ENCODE measurements around the gene RHCE. TPM values are rescaled to one million over a fixed set of nuclear protein-coding genes. Genes with fewer than 3 reads are reported as not detected.

Gene RHCE
- total RNA-seq, 3 donors from 2014 or later: 0.32 to 0.66 TPM; not detected in 1

DNA sequence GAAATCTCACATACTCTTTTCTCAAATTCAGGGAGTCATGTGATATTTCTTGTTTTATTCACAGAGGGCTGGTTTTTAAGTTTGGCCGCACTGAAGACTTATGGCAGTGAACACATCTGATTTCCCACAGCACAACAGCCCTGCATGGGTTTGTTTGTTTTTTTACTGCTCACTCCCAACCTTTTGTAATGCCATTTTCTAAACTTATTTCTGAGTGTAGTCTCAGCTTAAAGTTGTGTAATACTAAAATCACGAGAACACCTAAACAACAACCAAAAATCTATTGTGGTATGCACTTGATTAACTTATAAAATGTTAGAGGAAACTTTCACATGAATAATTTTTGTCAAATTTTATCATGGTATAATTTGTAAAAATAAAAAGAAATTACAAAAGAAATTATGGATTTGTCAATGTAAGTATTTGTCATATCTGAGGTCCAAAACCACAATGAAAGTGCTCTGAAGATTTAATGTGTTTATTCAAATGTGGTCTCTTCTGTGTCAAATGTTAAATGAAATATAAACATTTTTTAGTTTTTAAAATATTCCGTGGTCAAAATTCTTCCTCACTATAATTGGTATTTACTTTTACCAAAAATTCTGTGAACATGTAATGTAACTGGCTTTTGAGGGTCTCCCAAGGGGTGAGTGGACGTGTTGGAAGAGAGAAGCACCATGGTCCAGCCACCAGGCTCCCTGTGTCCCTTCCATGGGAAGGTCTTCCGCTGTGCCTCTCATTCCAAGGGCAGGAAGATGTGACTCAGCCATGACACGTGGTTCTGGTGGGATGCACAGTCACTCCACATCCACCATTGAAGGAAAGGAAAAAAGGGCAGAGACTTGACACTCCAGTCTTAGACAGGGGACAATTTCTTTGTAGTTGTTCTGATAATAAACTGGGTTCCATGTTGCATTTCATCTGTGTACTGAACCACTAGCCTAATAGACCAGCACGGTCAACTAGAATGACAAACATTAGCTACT, 59.7 kb downstream of the RHCE start:
- H3K36me3 ChIP-seq: peaks cover 3% of the 10 kb centered on the region
- no peaks in the 10 kb centered on the region for H3K27me3 ChIP-seq
- H3K4me3 ChIP-seq: no peak overlapping the region
- no peak for DNase-seq (ENCODE audit: low spot score in 2 of 2)
- H3K4me1 ChIP-seq: no peaks in the 10 kb centered on the region
- TF ChIP-seq, protein P1, sequence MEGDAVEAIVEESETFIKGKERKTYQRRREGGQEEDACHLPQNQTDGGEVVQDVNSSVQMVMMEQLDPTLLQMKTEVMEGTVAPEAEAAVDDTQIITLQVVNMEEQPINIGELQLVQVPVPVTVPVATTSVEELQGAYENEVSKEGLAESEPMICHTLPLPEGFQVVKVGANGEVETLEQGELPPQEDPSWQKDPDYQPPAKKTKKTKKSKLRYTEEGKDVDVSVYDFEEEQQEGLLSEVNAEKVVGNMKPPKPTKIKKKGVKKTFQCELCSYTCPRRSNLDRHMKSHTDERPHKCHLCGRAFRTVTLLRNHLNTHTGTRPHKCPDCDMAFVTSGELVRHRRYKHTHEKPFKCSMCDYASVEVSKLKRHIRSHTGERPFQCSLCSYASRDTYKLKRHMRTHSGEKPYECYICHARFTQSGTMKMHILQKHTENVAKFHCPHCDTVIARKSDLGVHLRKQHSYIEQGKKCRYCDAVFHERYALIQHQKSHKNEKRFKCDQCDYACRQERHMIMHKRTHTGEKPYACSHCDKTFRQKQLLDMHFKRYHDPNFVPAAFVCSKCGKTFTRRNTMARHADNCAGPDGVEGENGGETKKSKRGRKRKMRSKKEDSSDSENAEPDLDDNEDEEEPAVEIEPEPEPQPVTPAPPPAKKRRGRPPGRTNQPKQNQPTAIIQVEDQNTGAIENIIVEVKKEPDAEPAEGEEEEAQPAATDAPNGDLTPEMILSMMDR (IDR thresholded peaks at IDR 0.05): no peak
- TF ChIP-seq POLR2AphosphoS5 (IDR thresholded peaks at IDR 0.05) (no peak), POLR2A (IDR thresholded peaks at IDR 0.05) (no peak)
- H3K27ac ChIP-seq: peak overlapping the region; percentile 40 to 71
- H3K9me3 ChIP-seq: no peaks in the 10 kb centered on the region
- intact Hi-C loops (cut with DNase I; ENCODE audit: low total_unique reads): no loop called here

DNA sequence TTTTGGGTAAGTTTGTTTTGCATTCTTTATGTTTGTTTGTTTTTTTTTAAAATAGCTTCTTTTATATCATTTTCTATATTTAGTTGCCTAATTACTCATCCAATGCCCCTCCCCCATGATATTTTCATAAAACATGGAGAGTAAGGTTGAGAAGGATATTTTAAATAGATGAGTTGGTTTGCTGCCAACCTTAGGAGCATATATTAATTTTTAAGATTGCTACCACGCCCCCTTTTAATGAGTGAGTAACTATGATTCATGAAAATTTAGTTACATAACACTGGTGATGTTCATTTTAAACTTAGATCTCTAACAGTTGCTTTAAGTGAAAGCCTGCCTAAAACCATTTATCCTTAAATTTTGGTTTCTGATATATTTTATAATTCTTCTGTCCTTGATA, 63.8 kb downstream of the RHCE start:
- H3K4me3 ChIP-seq: no peak overlapping the region
- no peaks in the 10 kb centered on the region for H3K9me3 ChIP-seq
- H3K36me3 ChIP-seq: peaks cover 3% of the 10 kb centered on the region
- no peak for DNase-seq (ENCODE audit: low spot score in 2 of 2)
- no peaks in the 10 kb centered on the region for H3K4me1 ChIP-seq
- H3K27me3 ChIP-seq: no peaks in the 10 kb centered on the region
- TF ChIP-seq, protein P1 (IDR thresholded peaks at IDR 0.05): no peak
- TF ChIP-seq POLR2A (IDR thresholded peaks at IDR 0.05) (no peak), POLR2AphosphoS5 (IDR thresholded peaks at IDR 0.05) (no peak)
- intact Hi-C loops (cut with DNase I; ENCODE audit: low total_unique reads): no loop called here
- no peak overlapping the region for H3K27ac ChIP-seq

DNA sequence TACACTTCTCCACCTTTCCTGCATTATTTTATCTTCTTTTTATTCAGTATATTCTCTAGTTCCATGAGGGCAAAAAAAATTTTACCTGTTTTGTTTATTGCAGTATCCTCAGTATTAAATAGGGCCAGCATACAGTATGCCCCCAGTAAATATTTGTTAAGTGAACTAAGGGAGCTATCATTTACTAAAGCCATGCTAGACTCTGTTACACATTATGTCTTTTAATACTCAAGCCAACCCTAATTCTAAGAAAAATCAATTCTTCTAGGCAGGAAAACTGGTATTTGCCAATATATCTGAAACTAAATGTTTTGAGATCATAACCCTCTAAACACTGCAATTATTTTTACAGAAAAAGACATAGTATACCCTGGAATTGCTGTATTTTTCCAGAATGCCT, 64.2 kb downstream of the RHCE start:
- DNase-seq (ENCODE audit: low spot score in 2 of 2): no peak
- Histone ChIP-seq H3K27me3 (no peaks in the 10 kb centered on the region), H3K36me3 (peaks cover 3% of the 10 kb centered on the region), H3K9me3 (no peaks in the 10 kb centered on the region), H3K4me1 (no peaks in the 10 kb centered on the region), H3K4me3 (no peak overlapping the region), H3K27ac (no peak overlapping the region)
- intact Hi-C loops (cut with DNase I; ENCODE audit: low total_unique reads): no loop called here
- TF ChIP-seq, protein P1 (IDR thresholded peaks at IDR 0.05): no peak
- TF ChIP-seq POLR2A (IDR thresholded peaks at IDR 0.05) (no peak), POLR2AphosphoS5 (IDR thresholded peaks at IDR 0.05) (no peak)

DNA sequence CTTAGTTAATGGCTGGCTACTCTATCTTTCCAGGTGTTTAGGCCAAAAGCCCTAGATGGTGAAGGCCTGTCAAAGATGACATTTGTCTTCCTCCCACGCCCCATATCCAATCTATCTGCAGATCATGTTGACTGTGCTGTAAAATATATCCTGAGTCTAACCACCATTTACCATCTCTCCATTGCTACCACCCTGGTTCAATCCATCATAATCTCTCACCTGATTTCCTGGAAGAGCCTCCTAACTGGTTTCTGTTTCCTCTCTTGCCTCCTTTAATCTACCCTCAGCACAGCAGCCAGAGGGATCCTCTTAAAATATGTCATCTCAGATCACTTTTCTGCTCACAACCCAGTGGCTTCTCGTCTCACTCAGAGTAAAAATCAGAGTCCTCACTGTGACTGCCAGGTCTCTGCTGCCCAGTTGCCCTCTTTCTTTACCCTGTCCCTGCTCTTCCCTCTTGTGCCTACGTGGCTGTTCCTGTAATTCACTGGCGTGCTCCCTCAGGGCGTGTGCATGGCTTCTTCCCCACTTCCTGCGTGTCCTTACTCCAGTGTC, 64.7 kb downstream of the RHCE start:
- Histone ChIP-seq H3K9me3 (no peaks in the 10 kb centered on the region), H3K27ac (no peak overlapping the region), H3K4me1 (no peaks in the 10 kb centered on the region), H3K27me3 (no peaks in the 10 kb centered on the region), H3K4me3 (no peak overlapping the region), H3K36me3 (no peaks in the 10 kb centered on the region)
- no peak for TF ChIP-seq POLR2AphosphoS5 (IDR thresholded peaks at IDR 0.05)
- TF ChIP-seq, protein P1 (IDR thresholded peaks at IDR 0.05): no peak
- no peak for TF ChIP-seq POLR2A (IDR thresholded peaks at IDR 0.05)
- intact Hi-C loops (cut with DNase I; ENCODE audit: low total_unique reads): no loop called here
- DNase-seq (ENCODE audit: low spot score in 2 of 2): no peak

DNA sequence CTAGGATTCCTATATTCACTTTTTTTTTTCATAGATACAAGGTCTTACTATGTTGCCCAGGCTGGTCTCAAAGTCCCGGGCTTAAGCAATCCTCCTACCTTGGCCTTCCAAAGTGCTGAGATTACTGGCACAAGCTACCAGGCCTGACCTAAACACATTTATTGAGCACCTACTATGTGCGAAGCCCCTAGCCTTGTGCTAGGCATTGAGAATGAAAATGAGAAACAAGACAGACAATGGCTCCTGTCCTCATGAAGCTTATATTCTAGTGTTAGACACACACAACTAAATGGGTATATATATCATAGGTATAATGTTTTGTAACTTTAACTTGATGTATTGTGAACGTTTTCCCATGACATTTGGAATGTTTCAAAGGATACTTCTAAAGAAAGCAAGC, 71.0 kb downstream of the RHCE start:
- intact Hi-C loops (cut with DNase I; ENCODE audit: low total_unique reads): no loop called here
- H3K9me3 ChIP-seq: no peaks in the 10 kb centered on the region
- no peak for DNase-seq (ENCODE audit: low spot score in 2 of 2)
- H3K4me3 ChIP-seq: no peak overlapping the region
- H3K36me3 ChIP-seq: no peaks in the 10 kb centered on the region
- H3K27ac ChIP-seq: no peak overlapping the region
- no peak for TF ChIP-seq POLR2A (IDR thresholded peaks at IDR 0.05)
- TF ChIP-seq, protein P1 (IDR thresholded peaks at IDR 0.05): no peak
- no peak for TF ChIP-seq POLR2AphosphoS5 (IDR thresholded peaks at IDR 0.05)
- no peaks in the 10 kb centered on the region for H3K27me3 ChIP-seq
- H3K4me1 ChIP-seq: no peaks in the 10 kb centered on the region

Data from breast epithelium (tissue), 4 donors.